ENCODE results near the gene LRRC8D. TPM values are rescaled to one million over a fixed set of nuclear protein-coding genes. Genes with fewer than 3 reads are reported as not detected.
A peak's percentile ranks its signal among the peaks of the same experiment; 100 is the strongest.

Gene LRRC8D
- total and polyA plus RNA-seq, 2 donors from 2014 or later = 16.3 to 36.6 TPM

DNA sequence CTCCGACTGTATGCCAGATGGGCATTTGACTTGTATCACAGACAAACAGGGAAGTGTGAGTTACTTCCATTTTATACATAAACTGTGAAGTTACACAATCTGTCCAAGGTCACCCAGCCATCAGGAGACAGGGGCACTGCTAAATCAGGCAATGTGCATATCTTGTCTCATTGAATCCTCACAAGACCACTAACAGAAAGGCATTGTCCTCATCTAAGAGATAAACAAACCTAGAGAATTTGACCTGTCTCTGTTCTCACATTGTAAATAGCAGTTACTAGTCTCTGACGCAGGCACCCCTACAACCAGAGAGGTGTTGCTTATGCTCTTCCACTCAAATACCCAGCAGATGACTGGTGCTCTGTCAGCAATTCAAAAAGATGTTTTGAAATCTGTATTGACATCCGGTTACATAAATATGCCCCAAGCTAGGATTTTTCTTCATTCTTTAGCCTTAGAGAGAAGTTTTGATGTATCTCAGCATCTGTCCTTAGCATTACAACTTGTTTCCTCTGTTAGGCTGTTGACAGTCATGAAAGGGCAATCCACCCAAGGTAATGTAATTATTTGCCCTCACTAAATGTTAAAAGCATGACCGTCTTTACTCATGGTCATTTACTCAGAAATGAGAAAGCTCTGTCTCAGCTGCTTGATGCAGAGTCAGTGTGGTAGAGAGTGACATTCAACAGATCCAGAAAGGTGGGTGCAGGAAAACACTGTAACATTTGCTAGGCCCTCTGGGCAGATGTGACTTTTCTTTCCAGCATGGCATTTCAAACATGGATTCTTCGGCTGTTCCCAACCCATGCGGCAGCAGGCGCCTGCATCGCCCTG, 122.2 kb downstream of the LRRC8D start:
- no peak overlapping the region for H3K4me3 ChIP-seq (ENCODE audit: low read length in 3 of 3)
- peaks cover 0 to 3% (median 3%) of the 10 kb centered on the region in 3 donors for H3K4me1 ChIP-seq (ENCODE audit: control insufficient read depth in 2 of 3, insufficient read depth in 2 of 3, low read depth in 1 of 3, low read length in 3 of 3)
- H3K9me3 ChIP-seq (ENCODE audit: control insufficient read depth in 2 of 3, insufficient read depth in 1 of 3, low read length in 3 of 3) = no peaks in the 10 kb centered on the region
- intact Hi-C loops (cut with DNase I) = no loop called here
- no peak for FAIRE-seq
- no peak overlapping the region for H3K27ac ChIP-seq (ENCODE audit: low read depth in 2 of 2, low read length in 2 of 2)
- no peaks in the 10 kb centered on the region for H3K36me3 ChIP-seq (ENCODE audit: control insufficient read depth in 2 of 3, insufficient read depth in 3 of 3, low read length in 3 of 3)
- TF ChIP-seq, protein P1, sequence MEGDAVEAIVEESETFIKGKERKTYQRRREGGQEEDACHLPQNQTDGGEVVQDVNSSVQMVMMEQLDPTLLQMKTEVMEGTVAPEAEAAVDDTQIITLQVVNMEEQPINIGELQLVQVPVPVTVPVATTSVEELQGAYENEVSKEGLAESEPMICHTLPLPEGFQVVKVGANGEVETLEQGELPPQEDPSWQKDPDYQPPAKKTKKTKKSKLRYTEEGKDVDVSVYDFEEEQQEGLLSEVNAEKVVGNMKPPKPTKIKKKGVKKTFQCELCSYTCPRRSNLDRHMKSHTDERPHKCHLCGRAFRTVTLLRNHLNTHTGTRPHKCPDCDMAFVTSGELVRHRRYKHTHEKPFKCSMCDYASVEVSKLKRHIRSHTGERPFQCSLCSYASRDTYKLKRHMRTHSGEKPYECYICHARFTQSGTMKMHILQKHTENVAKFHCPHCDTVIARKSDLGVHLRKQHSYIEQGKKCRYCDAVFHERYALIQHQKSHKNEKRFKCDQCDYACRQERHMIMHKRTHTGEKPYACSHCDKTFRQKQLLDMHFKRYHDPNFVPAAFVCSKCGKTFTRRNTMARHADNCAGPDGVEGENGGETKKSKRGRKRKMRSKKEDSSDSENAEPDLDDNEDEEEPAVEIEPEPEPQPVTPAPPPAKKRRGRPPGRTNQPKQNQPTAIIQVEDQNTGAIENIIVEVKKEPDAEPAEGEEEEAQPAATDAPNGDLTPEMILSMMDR (IDR thresholded peaks at IDR 0.05; ENCODE audit: borderline replicate concordance, extremely low read depth, insufficient read depth) = no peak
- H3K27me3 ChIP-seq (ENCODE audit: control insufficient read depth, insufficient read depth, low read length) = no peaks in the 10 kb centered on the region
- DNase-seq = no peak
- no peak overlapping the region for H3K9ac ChIP-seq (ENCODE audit: low read length in 3 of 3)

GRCh38 chr1:89943846-89944781, 123.3 kb downstream of the LRRC8D start:
- Histone ChIP-seq H3K36me3 (ENCODE audit: control insufficient read depth in 2 of 3, insufficient read depth in 3 of 3, low read length in 3 of 3) (no peaks in the 10 kb centered on the region), H3K27me3 (ENCODE audit: control insufficient read depth, insufficient read depth, low read length) (no peaks in the 10 kb centered on the region), H3K4me3 (ENCODE audit: low read length in 3 of 3) (no peak overlapping the region), H3K4me1 (ENCODE audit: control insufficient read depth in 2 of 3, insufficient read depth in 2 of 3, low read depth in 1 of 3, low read length in 3 of 3) (peaks cover 0 to 3% (median 3%) of the 10 kb centered on the region in 3 donors), H3K9ac (ENCODE audit: low read length in 3 of 3) (no peak overlapping the region), H3K27ac (ENCODE audit: low read depth in 2 of 2, low read length in 2 of 2) (no peak overlapping the region), H3K9me3 (ENCODE audit: control insufficient read depth in 2 of 3, insufficient read depth in 1 of 3, low read length in 3 of 3) (no peaks in the 10 kb centered on the region)
- intact Hi-C loops (cut with DNase I) = no loop called here
- FAIRE-seq = no peak
- peak in 2 of 5 donors; percentile 50 to 52 for DNase-seq
- TF ChIP-seq, protein P1 (IDR thresholded peaks at IDR 0.05; ENCODE audit: borderline replicate concordance, extremely low read depth, insufficient read depth) = no peak

- H3K27me3 ChIP-seq (ENCODE audit: control insufficient read depth, insufficient read depth, low read length) = no peaks in the 10 kb centered on the region
- H3K4me1 ChIP-seq (ENCODE audit: control insufficient read depth in 2 of 3, insufficient read depth in 2 of 3, low read depth in 1 of 3, low read length in 3 of 3) = peaks cover 3 to 6% (median 3%) of the 10 kb centered on the region in 3 donors
- intact Hi-C loops (cut with DNase I) = no loop called here
- FAIRE-seq (no peak), DNase-seq (no peak)
- no peaks in the 10 kb centered on the region for H3K36me3 ChIP-seq (ENCODE audit: control insufficient read depth in 2 of 3, insufficient read depth in 3 of 3, low read length in 3 of 3)
- no peak overlapping the region for H3K27ac ChIP-seq (ENCODE audit: low read depth in 2 of 2, low read length in 2 of 2)
- H3K4me3 ChIP-seq (ENCODE audit: low read length in 3 of 3) = no peak overlapping the region
- H3K9ac ChIP-seq (ENCODE audit: low read length in 3 of 3) = no peak overlapping the region
- TF ChIP-seq, protein P1 (IDR thresholded peaks at IDR 0.05; ENCODE audit: borderline replicate concordance, extremely low read depth, insufficient read depth) = no peak
- H3K9me3 ChIP-seq (ENCODE audit: control insufficient read depth in 2 of 3, insufficient read depth in 1 of 3, low read length in 3 of 3) = no peaks in the 10 kb centered on the region
These were observed 125.1 kb downstream of the LRRC8D start for GRCh38 chr1:89945852-89946476.

All from kidney (tissue), 14 donors.